SK-MEL-5 (cell line): Measurements from ENCODE around the gene SCMH1. TPM values are rescaled to one million over a fixed set of nuclear protein-coding genes. Genes with fewer than 3 reads are reported as not detected.

Source experiments
- DNase-seq: peaks from one replicate; pipeline ENCODE4 v3.0.0-alpha.2; 2016; ENCODE audit warnings: low read depth, low spot score
- in situ Hi-C: cut with HindIII; loops from 2 replicates; pipeline ENCODE4 v1.10.0; 2016; ENCODE audit warnings: low sequenced_read_pairs, high pct_unique_total_duplicates, low pct_unique_long_range_greater_than_20kb
- polyA plus RNA-seq, 2 experiments: library from polyadenylated mRNA; depleted of rRNA; stranded (reverse); fragments of >200 nt; gene quantifications; 2 replicates each; pipeline ENCODE4 v1.2.3, GENCODE V29; 2015
- total RNA-seq: library from RNA; depleted of rRNA; stranded (reverse); fragments of >200 nt; shearing (Covaris generic); gene quantifications from 2 replicates; pipeline ENCODE4 v1.2.3, GENCODE V29; 2014; rRNA removed

SCMH1 gene
- total RNA-seq: 16.8 and 17.0 TPM in 2 replicates
- polyA plus RNA-seq (2015; cell fraction: cytosol; rRNA removed): 18.6 and 26.6 TPM in 2 replicates
- polyA plus RNA-seq (2015; cell fraction: nucleus; rRNA removed): 56.5 and 63.6 TPM in 2 replicates

DNA sequence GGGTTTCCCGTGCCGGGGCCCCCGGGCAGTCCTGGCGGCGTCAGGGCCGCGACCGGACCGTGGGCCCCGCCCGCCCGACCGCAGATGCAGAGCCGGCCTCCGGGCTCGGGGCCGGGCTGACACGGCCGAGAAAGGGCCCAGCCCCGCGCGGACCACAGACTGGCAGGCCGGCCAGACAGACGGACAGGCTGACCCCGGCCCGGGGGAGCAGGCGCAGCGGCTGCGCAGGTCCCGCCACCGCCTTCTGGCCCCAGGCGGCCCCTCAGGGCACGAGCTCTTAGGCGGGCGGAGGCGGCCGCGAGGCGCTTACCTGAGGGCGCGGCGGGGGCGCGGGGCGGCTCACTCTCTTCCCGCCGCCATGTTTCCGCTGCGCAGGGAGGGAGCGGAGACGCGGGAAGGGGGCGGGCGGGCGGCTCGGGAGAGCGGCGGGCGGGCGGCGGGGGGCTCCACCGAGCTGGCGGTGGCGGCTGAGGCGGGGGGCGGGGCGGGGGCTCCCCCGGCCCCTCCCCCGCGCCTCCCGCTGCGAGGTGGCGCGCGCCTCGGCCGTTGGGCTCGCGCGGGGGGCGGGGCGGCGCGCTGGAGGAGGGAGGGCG is at the start of gene SCMH1:
Gene SCMH1 (minus strand): TSS at position 558 of the 593 bp plus-strand sequence. CDS start 56,173 bp downstream, outside the sequence.
- DNase-seq: peak; percentile 5

DNA sequence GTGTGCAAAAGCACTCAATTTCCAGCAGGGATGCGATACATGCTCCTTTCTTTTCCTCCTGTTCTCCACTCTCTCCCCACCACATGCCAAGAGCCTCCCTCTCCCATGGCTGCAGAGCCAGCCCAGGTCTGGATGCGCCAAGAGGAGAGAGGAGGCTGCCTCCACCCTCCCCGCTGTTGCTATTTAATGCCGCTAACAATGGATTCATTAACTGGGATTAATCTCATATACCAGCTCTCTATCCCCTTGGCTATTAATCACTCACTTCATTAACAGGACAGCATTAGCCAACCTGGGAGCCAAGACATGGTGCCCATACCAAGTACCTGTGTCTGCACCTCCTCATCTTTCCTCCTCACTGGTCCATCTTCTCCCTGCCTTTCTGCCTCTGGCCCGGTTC is 49.1 kb upstream of the SCMH1 start:
- DNase-seq: no peak
- in situ Hi-C loops: no loop called here

More for the DNA sequence above, at the start of gene SCMH1:
- in situ Hi-C loops: no loop called here

DNA sequence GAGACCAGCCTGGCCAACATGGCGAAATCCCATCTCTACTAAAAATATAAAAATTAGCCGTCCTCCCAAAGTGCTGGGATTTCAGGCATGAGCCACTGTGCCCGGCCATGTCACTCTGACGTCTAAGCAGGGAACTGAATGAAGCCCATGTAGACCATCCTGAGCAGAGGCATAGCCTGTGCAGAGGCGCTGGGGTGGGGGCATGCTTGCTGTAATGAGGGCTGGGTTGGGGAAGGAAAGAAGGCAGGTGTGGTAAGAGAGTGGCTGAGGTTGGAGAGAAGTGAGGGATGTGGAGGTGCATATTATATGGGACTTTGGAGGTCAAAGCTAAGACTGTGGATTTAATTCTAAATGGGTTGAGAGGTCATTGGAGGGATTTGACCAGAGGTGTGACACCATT is 47.1 kb upstream of the SCMH1 start:
- no peak for DNase-seq
- in situ Hi-C loops: no loop called here

DNA sequence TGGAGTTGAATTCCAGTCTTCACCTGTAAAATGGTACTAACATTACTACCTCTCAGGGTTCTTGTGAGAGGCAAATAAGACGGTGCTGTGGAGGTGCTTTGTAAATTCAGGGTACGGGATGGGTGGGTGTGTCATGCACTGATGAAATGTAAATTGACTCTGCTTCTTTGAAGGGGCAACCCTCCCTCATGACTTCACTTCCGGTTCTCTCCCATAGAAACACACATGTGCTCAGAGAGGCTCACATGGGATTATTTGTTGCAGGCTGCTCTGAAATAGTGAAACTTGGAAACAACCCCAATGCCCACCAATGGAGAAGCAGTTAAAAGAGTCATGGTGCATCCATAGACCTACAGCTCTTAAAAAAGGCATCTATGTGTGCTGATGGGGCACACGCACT is 44.9 kb upstream of the SCMH1 start:
- DNase-seq: no peak
- in situ Hi-C loops: no loop called here

DNA sequence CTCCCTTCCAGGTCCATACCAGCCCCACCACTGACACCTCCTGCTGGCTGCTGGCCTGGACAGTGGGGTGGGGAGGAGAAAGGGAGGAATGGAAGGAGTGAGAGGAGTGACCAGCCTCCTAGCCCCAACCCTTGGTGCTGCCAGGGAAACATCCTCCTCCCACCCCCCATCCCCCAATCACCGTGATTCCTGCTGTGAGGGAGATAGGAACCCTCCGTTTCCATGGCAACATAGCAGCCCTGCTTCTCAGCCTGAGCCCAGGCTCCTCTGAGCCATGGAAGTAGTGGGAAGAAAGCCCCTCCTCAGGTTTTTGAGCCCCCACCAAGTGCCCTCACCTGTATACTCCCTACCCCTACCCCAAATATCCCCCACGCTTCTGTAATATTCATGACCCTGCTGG is 44.4 kb upstream of the SCMH1 start:
- in situ Hi-C loops: no loop called here
- no peak for DNase-seq

DNA sequence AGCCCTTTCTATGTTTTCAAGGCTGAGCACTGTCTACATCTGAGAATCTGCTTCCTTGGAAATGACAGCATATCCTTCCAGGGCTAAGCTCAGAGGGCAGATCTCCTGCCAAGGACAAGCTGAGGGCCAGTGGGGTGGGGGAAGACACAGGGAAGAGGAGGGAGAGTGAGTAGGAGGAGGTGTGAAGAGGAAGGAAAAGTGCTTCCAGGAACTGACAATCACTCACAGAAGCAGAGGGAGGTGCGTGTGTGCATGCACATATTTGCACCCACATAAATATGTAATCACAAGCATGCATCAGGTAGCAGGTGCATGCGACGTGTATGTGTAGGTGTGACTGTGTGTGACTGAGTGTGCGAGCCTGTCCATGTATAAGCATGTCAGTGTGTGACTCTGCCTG is 43.7 kb upstream of the SCMH1 start:
- in situ Hi-C loops: no loop called here
- DNase-seq: no peak

DNA sequence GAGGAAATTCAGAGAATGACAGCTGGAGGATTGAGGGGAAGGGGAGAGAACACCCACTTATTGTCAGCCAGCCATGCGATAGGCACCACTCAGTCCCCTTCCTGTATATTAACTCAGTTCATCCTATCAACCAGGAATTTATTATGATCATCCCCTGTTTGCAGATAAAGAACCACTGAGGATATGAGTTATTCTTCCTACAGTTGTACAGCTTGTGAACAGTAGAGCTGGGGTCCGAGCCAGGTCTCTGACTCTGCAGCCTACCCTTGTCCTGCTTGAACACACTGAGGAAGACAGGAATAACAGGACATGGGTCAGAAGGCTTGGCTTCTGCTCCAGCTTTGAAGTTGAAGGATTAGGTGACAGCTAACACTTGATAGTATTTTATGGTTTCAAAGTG is 42.0 kb upstream of the SCMH1 start:
- in situ Hi-C loops: no loop called here

DNA sequence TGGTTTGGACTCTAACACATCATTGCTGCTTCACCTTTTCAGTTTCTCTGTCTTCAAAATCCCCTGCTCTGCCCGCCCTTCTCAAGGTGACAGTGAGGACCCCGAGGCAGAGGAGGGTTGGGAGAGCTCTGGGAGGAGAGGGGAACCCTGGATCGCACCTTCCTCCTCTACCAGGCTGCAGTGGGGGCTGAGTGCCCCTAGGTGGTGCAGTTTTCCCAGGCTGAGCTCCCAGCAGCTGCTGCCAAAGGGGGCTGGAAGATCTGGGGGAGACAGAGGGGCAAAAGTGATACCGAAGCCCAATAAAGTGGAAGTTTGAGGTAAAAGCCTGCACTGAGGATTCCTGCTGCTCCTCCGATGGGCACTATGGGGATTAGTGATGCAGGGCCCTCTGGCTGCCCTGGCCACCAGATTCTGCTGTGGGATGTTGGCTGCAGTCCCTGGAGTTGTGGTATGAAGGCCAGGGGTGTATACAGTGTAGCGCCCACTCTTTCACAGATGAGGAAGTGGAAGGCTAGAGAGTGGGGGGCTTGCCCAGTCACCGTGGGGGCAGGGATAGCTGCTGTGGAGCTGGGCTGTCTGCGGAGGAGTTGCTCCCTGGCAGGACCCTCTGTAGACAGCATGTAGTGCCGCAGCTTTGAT is 40.7 kb upstream of the SCMH1 start:
- DNase-seq: peak; percentile 43
- in situ Hi-C loops: no loop called here

More for the DNA sequence above, 42.0 kb upstream of the SCMH1 start:
- no peak for DNase-seq

DNA sequence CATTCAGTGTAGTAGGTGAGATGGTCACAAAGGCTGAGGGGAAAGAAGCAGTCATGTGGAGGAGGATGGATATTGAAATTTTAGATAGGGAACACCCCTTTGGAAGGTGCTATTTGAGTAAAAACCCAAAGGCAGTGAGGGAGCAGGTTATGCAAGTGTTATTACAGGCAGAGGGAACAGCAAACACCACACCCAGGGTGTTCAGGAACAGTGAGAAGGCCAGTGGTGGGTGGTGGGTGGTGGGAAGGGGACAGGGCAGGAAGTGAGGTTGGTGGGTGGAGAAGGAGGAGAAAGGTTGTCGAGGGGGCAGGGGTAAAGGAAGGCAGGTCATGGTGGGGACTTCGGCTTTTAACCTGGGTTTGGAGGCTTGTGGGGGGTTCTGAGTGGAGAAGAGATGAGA is 39.2 kb upstream of the SCMH1 start:
- in situ Hi-C loops: no loop called here
- no peak for DNase-seq

DNA sequence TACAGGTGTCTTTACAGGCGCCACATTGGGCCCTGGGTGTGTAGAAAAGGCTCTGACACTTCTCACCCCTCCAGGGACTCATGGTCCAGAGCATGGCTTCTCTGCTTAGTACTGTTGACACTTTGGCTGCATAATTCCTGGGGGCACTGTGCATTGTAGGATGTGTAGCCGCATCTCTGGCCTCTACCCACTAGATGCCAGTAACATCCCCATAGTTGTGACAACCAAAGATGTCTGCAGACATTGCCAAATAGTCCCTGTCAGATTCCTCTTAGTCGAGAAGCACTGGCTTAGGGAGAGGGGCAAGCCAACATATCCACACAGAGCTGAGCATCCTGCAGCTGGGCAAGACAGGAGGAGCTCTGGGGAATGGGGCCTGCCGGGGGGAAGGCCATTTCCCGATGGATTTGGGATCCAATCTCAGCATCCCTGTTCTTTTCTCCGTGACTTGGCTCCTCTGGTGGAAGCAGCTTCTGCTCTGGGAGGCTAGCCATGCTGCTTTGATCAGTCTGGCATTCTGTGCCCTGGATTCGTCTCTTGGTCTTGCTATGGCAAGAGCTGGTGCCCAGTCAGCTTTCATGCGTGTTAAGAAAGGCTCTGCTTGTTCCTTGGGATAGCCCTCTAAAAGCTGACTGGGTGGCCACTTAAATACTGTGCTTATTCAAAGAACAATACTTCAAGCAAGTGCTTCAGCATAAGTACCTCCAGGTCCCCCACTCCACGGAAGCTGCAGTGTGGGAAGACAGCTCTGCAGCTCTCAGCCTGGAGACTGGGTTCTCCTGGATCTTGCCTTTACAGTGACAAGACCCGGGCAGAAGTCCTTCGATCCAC is 38.3 kb upstream of the SCMH1 start:
- in situ Hi-C loops: no loop called here
- DNase-seq: no peak

DNA sequence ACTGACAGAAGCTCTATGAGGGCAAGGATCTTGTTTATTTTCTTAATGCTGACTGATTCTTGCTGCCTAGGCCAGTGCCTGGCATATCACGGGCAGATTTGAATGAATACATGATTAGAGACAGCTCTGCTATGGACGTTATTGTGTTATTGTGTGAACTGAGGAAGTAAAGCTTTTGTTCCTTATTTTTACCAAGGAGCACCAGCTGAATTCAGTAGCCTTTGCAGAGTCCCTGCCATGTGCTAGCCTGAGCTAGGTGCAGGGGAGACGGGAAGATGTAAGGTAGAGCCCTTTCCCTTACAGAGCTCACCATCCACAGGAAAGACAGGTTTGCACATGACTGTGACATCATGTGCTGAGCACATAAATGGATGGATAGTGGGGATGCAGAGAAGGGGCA is 36.0 kb upstream of the SCMH1 start:
- DNase-seq: no peak
- in situ Hi-C loops: no loop called here

DNA sequence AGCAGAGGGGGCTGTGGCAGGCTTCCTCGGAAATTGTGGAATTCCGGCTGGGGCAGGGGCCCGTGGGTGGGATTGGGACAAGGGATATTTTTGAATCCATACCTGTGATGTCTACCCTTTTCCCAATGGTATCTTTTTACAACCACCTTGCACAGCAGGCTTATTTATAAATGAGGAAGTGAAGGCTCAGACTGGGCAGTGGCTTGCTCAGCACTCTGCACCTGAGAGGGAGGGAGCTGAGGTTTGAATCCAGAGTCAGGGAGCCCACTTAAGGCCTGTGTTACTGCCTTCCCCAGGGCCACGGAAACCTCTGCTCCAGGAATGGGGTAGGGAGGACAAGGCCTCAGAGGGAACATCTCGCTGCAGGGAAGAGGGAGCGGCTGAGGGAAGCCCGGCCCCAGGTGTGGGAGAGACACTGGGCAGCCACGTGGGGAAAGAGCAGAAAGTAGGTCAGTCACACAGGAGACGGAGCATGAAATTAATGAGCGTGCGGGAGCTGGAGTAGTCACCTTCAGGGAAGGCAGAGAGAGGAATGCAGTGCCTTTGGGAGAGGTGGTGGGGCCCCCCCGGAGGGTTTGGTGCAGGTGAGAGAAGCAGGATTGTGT is 35.4 kb upstream of the SCMH1 start:
- in situ Hi-C loops: no loop called here
- DNase-seq: no peak

DNA sequence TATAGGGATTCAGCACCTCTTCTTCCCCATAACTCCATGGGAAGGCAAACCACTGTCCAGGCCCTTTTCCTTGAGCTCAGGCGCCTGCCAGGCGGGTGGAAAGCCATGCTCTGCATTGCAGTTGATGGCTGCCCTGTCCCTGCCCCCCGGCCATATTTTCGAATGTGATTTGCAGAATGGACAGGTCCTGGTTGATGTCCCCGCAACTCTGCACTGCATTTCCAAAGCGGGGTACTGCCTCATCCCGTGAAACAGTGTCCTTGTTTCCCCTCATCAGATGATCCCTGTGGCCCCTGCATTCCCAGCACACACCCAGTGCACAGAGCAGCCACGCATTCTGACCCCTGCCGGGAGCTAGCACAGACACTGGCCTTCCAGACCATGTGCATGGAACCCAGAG is 33.7 kb upstream of the SCMH1 start:
- no peak for DNase-seq
- in situ Hi-C loops: no loop called here

DNA sequence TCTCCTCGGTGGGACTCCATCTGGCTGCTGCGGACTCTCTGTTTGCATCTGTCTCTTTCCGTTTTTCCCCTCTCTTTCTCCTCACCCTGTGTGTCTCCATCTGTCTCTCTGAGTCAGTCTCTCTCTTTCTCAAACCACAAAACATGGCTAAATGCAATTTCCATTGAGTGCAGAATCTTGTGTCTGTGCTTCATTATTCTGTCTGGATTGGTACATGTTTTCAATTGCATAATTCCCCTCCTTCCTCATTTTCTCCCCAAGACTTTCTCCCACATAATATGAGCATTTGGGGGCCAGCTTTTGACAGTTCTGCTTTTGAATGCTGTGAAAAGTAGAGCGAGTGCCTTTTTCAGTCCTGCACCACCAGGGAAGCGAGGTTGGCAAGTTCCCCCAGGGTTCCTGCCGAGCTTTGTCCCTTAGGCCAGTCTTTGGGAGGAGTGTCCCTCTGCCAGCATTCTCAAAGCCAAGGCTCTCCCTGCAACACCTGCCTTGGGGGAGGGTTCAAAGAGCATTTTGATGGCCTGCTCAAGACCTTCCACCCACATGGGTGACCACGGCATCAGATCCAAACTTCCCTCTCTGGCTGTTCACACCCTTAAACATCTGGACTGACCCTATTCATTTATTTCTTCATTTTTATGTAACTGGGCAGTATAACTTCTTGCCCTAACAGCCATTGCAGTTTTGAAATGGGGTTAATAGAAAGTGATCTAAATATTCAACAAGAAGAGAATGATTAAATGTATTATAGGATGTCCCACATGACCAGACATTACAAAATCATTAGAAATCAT is 32.8 kb upstream of the SCMH1 start:
- in situ Hi-C loops: no loop called here
- no peak for DNase-seq

DNA sequence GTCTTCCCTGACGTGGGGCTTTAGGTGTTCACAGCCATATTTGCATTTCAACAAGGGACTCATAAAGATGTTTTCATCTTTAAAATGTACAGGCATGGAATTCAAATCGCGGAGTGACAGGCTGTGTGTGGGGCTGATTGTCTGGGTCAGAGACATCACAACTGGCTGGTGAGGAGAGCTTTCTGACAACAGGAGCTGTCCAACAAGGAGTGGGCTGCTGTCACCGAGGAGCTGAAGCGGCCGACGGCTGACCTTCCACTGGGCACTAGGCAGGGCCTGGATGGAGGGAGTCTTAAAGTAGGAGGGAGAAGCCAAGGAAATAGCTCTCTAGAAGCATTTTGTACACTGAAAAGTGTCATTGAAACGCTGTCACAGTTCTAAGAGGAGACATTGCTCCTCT is 30.5 kb upstream of the SCMH1 start:
- in situ Hi-C loops: no loop called here
- DNase-seq: no peak

DNA sequence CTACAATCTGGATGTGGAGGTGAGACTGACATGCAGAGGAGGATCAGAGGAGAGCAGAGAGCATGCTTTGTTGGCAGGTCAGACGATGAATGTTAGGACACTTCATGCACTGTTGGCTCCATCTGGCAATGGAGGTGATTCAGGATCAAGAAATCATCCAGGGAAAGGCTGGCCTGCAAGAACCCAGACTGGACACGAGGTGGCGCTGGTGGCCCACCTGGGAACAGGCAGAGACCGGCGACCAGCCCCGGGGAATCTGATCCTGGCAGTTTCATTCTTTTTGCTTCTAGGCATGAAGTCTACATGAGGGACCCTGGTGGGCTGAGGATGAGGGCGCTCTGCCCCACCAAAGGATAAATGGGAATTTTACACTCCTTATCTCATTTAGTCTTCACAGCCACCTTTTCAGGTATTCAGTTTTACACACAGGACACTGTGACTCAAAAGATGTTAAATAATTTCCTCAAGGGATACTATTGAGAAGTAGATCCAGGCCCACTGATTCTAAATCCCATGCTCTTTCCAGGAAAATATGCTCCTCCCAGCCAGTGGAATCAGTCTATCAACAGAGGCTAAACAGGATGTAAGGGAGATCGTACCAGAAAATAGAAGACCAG is 26.2 kb upstream of the SCMH1 start:
- peak; percentile 60 for DNase-seq
- in situ Hi-C loops: no loop called here

DNA sequence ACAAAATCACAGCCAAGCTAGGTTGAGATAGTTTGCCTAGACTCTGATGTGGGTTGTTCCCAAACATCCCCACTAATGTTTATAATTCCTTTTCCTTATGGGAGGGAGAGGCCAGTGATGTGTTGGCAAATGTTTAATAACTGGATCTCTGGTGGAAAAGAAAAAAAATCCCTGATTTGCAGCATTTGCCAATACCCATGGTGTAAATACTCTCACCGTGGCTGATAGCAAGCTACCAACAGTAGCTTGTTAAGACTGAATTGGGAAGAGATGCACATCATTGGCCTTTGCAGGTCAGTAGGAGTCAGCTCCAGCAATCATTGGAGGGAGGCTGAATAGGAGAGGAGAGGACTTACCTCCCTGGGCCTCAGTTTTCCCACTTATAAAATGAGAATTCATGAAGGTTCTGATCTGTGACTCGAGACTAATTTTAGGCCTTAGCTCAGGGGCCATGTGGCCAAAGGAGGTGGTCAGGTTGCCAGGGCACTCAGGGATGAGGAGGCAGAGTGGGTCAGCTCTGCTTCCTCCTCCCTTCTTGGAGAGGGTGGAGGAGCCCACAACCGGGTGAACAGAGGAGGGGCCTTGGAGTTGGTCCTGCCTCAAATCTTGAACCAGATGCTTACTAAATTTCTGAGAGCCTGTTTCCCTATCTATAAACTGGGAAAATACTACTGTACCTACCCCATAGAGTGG is 20.0 kb upstream of the SCMH1 start:
- in situ Hi-C loops: no loop called here
- DNase-seq: no peak
